Pulmonary artery endothelial cell (primary cell): Measurements from ENCODE around the gene REPIN1. TPM values are rescaled to one million over a fixed set of nuclear protein-coding genes. Genes with fewer than 3 reads are reported as not detected.

Source experiments
- DNase-seq: peaks from one replicate; pipeline ENCODE4 v3.0.0-alpha.2; 2011; ENCODE audit warnings: low read depth, low spot score
- total RNA-seq: library from RNA; depleted of rRNA; stranded (reverse); fragments of >200 nt; gene quantifications from 2 replicates; pipeline ENCODE4 v1.2.3, GENCODE V29; 2014

The REPIN1 gene
- total RNA-seq, 1 donor from 2014 or later = 72.9 TPM

- no peak for DNase-seq
Observed at GRCh38 chr7:150421831-150422230, 53.2 kb downstream of the REPIN1 start.

Other genes starting within 250 kb of the REPIN1 start
- gene LRRC61, start 45.5 kb upstream of the REPIN1 start, total RNA-seq = 0.07 and 0.25 TPM in 2 replicates
- gene ACTR3C, start 45.3 kb upstream of the REPIN1 start, total RNA-seq = 0.20 and 0.67 TPM in 2 replicates
- not detected in 2 replicates for gene RARRES2, start 27.2 kb upstream of the REPIN1 start, total RNA-seq
- gene ZNF775, start 10.5 kb downstream of the REPIN1 start, total RNA-seq = 9.2 and 9.7 TPM in 2 replicates
- 68.3 and 104 TPM in 2 replicates for gene GIMAP8, start 81.8 kb downstream of the REPIN1 start, total RNA-seq
- gene GIMAP7, start 146.1 kb downstream of the REPIN1 start, total RNA-seq = 48.7 and 72.0 TPM in 2 replicates
- 60.1 and 63.4 TPM in 2 replicates for gene GIMAP4, start 198.6 kb downstream of the REPIN1 start, total RNA-seq